H9 (cell line): Measurements from ENCODE around the gene CERS6. TPM values are rescaled to one million over a fixed set of nuclear protein-coding genes. Genes with fewer than 3 reads are reported as not detected.

Source experiments
- DNase-seq: peaks from one replicate; pipeline ENCODE4 v3.0.0-alpha.2; 2017
- H2AFZ ChIP-seq: one replicate; pipeline ENCODE4 v1.6.1; 2013; ENCODE audit warnings: mild to moderate bottlenecking, low read length, control low read depth, moderate library complexity
- H2AK5ac ChIP-seq: 2 replicates; pipeline ENCODE4 v1.6.1; 2013; ENCODE audit warnings: low read length, control low read depth, mixed read lengths; ENCODE audit not compliant: insufficient read length
- H2BK120ac ChIP-seq: one replicate; pipeline ENCODE4 v1.6.1; 2013; ENCODE audit warnings: low read depth, mild to moderate bottlenecking, low read length, control low read depth, inconsistent platforms; ENCODE audit not compliant: poor library complexity, severe bottlenecking
- H2BK12ac ChIP-seq: 2 replicates; pipeline ENCODE4 v1.6.1; 2013; ENCODE audit warnings: low read length, control low read depth, mixed read lengths, low read depth; ENCODE audit not compliant: insufficient read length
- H2BK15ac ChIP-seq: 2 replicates; pipeline ENCODE4 v1.6.1; 2013; ENCODE audit warnings: low read depth, low read length, control low read depth
- H2BK20ac ChIP-seq: one replicate; pipeline ENCODE4 v1.6.1; 2013; ENCODE audit warnings: low read depth, mild to moderate bottlenecking, low read length, control low read depth, inconsistent platforms; ENCODE audit not compliant: poor library complexity, severe bottlenecking
- H2BK5ac ChIP-seq: 2 replicates; pipeline ENCODE4 v1.6.1; 2013; ENCODE audit warnings: low read length, control low read depth, mixed read lengths; ENCODE audit not compliant: insufficient read length
- H3K14ac ChIP-seq: 2 replicates; pipeline ENCODE4 v1.6.1; 2013; ENCODE audit warnings: low read length, control low read depth; ENCODE audit not compliant: insufficient read depth
- H3K18ac ChIP-seq: 2 replicates; pipeline ENCODE4 v1.6.1; 2013; ENCODE audit warnings: low read depth, mild to moderate bottlenecking, mixed read lengths, low read length, control low read depth; ENCODE audit not compliant: insufficient read length
- H3K23ac ChIP-seq: 2 replicates; pipeline ENCODE4 v1.6.1; 2013; ENCODE audit warnings: low read length, control low read depth, mixed read lengths, low read depth; ENCODE audit not compliant: insufficient read length
- H3K23me2 ChIP-seq: 2 replicates; pipeline ENCODE4 v1.6.1; 2013; ENCODE audit warnings: low read depth, mild to moderate bottlenecking, mixed read lengths, low read length, control low read depth; ENCODE audit not compliant: insufficient read length, poor library complexity, severe bottlenecking
- H3K27ac ChIP-seq: 2 replicates; pipeline ENCODE4 v1.5.1; 2013; ENCODE audit warnings: low read length, control low read depth, mixed read lengths, low read depth; ENCODE audit not compliant: insufficient read length
- H3K27me3 ChIP-seq: 2 replicates; pipeline ENCODE4 v1.6.1; 2013; ENCODE audit warnings: low read length, control low read depth, inconsistent platforms; ENCODE audit not compliant: insufficient read depth
- H3K4ac ChIP-seq: 2 replicates; pipeline ENCODE4 v1.6.1; 2013; ENCODE audit warnings: low read depth, mild to moderate bottlenecking, control low read depth, inconsistent platforms, low read length, moderate library complexity
- H3K4me1 ChIP-seq: 2 replicates; pipeline ENCODE4 v1.6.1; 2013; ENCODE audit warnings: low read length, control low read depth, inconsistent platforms; ENCODE audit not compliant: insufficient read depth
- H3K4me2 ChIP-seq: 2 replicates; pipeline ENCODE4 v1.6.1; 2013; ENCODE audit warnings: low read length, control low read depth, mixed read lengths; ENCODE audit not compliant: insufficient read length, insufficient read depth
- H3K56ac ChIP-seq: 2 replicates; pipeline ENCODE4 v1.6.1; 2013; ENCODE audit warnings: low read depth, mild to moderate bottlenecking, mixed read lengths, low read length, control low read depth; ENCODE audit not compliant: insufficient read length
- H3K79me1 ChIP-seq: 2 replicates; pipeline ENCODE4 v1.6.1; 2013; ENCODE audit warnings: low read depth, mild to moderate bottlenecking, moderate library complexity, low read length, control low read depth, inconsistent platforms; ENCODE audit not compliant: insufficient read depth, poor library complexity, severe bottlenecking
- H3K79me2 ChIP-seq: 2 replicates; pipeline ENCODE4 v1.6.1; 2013; ENCODE audit warnings: low read length, control low read depth, inconsistent platforms; ENCODE audit not compliant: insufficient read depth
- H3K9ac ChIP-seq: 2 replicates; pipeline ENCODE4 v1.6.1; 2013; ENCODE audit warnings: low read length, control low read depth, mixed read lengths; ENCODE audit not compliant: insufficient read length; ENCODE audit errors: extremely low read depth
- H3K9me3 ChIP-seq: one replicate; pipeline ENCODE4 v1.6.1; 2013; ENCODE audit warnings: low read depth, low read length, inconsistent platforms; ENCODE audit not compliant: control insufficient read depth
- H3T11ph ChIP-seq: one replicate; pipeline ENCODE4 v1.6.1; 2013; ENCODE audit warnings: mild to moderate bottlenecking, low read length, control low read depth, inconsistent platforms
- H4K20me1 ChIP-seq: one replicate; pipeline ENCODE4 v1.6.1; 2013; ENCODE audit not compliant: control insufficient read depth, insufficient read length, insufficient read depth
- H4K5ac ChIP-seq: 2 replicates; pipeline ENCODE4 v1.6.1; 2013; ENCODE audit warnings: low read depth, mild to moderate bottlenecking, mixed read lengths, low read length, control low read depth; ENCODE audit not compliant: insufficient read length
- H4K8ac ChIP-seq: replicated peaks from 2 replicates; pipeline ENCODE4 v1.6.1; 2013; ENCODE audit warnings: low read length, control low read depth, mixed read lengths, low read depth; ENCODE audit not compliant: insufficient read length
- H4K91ac ChIP-seq: 2 replicates; pipeline ENCODE4 v1.6.1; 2013; ENCODE audit warnings: low read depth, mild to moderate bottlenecking, moderate library complexity, mixed read lengths, low read length, control low read depth; ENCODE audit not compliant: insufficient read length
- H3K27ac Mint-ChIP-seq, 3 experiments: 2 replicates in 2 of 3; 3 replicates in 1 of 3; pipeline ENCODE4 v1.8.0; 2020 to 2021; ENCODE audit warnings: mixed read lengths in 3 of 3, mild to moderate bottlenecking in 1 of 3, moderate library complexity in 1 of 3
- H3K27me3 Mint-ChIP-seq: 2 replicates; pipeline ENCODE4 v1.8.0; 2021; ENCODE audit warnings: low read depth, mild to moderate bottlenecking, moderate library complexity, mixed read lengths
- H3K36me3 Mint-ChIP-seq, 3 experiments: 2 replicates in 2 of 3; 3 replicates in 1 of 3; pipeline ENCODE4 v1.8.0; 2020 to 2021; ENCODE audit warnings: low read depth in 3 of 3, mixed read lengths in 3 of 3; ENCODE audit not compliant: insufficient read depth in 1 of 3
- H3K4me1 Mint-ChIP-seq, 2 experiments: 2 replicates each; pipeline ENCODE4 v1.8.0; 2020; ENCODE audit warnings: mixed read lengths in 2 of 2
- H3K4me3 Mint-ChIP-seq, 2 experiments: 2 replicates in 1 of 2; 3 replicates in 1 of 2; pipeline ENCODE4 v1.8.0; 2020 to 2021; ENCODE audit warnings: mild to moderate bottlenecking in 2 of 2, mixed read lengths in 2 of 2, moderate library complexity in 1 of 2
- H3K9me3 Mint-ChIP-seq, 2 experiments: 2 replicates in 1 of 2; 3 replicates in 1 of 2; pipeline ENCODE4 v1.8.0; 2020; ENCODE audit warnings: mild to moderate bottlenecking in 2 of 2, mixed read lengths in 2 of 2, moderate library complexity in 1 of 2
- WGBS: extraction: QIAGEN DNeasy Blood & Tissue Kit; methylation state at CpG from one replicate; pipeline ENCODE4 v1.1.7; 2013; ENCODE audit warnings: missing lambda C conversion rate, low lambda C conversion rate, mixed read lengths; ENCODE audit not compliant: insufficient read length; ENCODE audit errors: extremely low coverage; 5-methylcytosine and 5-hydroxymethylcytosine counted together
- total RNA-seq: library from RNA; stranded (reverse); gene quantifications from 2 replicates; pipeline ENCODE4 v1.2.1, GENCODE V29; 2021
- TF ChIP-seq, protein P1 (sequence below): fragments of 200-600 bp; sonication (generic); conservative IDR thresholded peaks from 3 replicates; pipeline ENCODE4 v1.8.0; 2021; ENCODE audit warnings: antibody characterized with exemption, mild to moderate bottlenecking

The CERS6 gene
- total RNA-seq, 1 experiment from 2014 or later: 17.7 TPM

DNA sequence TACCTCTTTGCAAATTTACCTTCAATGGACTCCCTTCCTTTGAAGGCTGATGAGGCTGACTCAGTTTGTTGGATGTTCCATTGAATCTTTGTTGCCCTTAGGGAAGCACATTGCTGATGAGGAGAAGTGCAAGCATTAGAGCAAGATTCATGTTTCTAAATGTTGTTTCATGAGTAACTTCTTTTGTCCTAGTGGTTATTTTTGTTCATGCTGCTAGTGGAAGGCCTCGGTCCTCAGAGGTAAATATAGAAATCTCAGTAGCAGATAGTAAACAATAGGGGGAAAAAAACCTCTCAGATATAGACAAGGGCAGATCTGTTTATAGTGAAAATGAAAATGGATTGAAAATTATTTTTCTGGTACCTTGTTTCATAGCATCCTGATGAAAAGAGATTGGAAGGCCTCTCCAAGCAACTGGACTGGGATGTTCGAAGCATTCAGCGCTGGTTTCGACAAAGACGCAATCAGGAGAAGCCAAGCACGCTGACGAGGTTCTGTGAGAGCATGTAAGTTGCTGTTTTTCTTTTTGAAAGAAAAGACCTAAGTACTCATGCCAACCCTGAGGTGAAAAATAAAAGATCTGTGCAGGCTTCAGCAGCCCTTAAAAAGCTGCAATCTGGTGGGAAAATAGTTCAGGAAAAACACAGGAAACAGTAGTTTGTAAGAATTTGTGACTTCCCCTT lies 104.9 kb downstream of the CERS6 start:
- H4K5ac ChIP-seq: no peak overlapping the region
- no peak overlapping the region for H3K14ac ChIP-seq
- H3K27me3 Mint-ChIP-seq: no peaks in the 10 kb centered on the region
- H3K23me2 ChIP-seq: no peaks in the 10 kb centered on the region
- no peak overlapping the region for H2AK5ac ChIP-seq
- H3K4me1 Mint-ChIP-seq: peaks cover 10 to 13% of the 10 kb centered on the region in 2 experiments
- peaks cover 10 to 26% (median 19%) of the 10 kb centered on the region in 3 experiments for H3K36me3 Mint-ChIP-seq
- no peak overlapping the region for H2BK120ac ChIP-seq
- H3K56ac ChIP-seq: no peak overlapping the region
- no peak overlapping the region for H3T11ph ChIP-seq
- no peaks in the 10 kb centered on the region for H4K20me1 ChIP-seq
- no peak overlapping the region for H3K27ac ChIP-seq
- H3K9me3 Mint-ChIP-seq: no peaks in the 10 kb centered on the region
- no peak overlapping the region for H2BK5ac ChIP-seq
- no peaks in the 10 kb centered on the region for H3K27me3 ChIP-seq
- H3K9ac ChIP-seq: no peak overlapping the region
- H3K18ac ChIP-seq: no peak overlapping the region
- H3K9me3 ChIP-seq: no peaks in the 10 kb centered on the region
- peaks cover 3% of the 10 kb centered on the region; the same call in 1 of the 2 replicates for H3K4me1 ChIP-seq
- no peak overlapping the region for H2AFZ ChIP-seq
- no peak overlapping the region for H3K4me3 Mint-ChIP-seq
- H4K91ac ChIP-seq: no peak overlapping the region
- no peak overlapping the region for H3K4ac ChIP-seq
- H3K79me2 ChIP-seq: no peaks in the 10 kb centered on the region
- WGBS: no CpG with 5 or more reads among the region's 7 CpGs
- H3K4me2 ChIP-seq: no peak overlapping the region
- no peak for DNase-seq
- TF ChIP-seq, protein P1, sequence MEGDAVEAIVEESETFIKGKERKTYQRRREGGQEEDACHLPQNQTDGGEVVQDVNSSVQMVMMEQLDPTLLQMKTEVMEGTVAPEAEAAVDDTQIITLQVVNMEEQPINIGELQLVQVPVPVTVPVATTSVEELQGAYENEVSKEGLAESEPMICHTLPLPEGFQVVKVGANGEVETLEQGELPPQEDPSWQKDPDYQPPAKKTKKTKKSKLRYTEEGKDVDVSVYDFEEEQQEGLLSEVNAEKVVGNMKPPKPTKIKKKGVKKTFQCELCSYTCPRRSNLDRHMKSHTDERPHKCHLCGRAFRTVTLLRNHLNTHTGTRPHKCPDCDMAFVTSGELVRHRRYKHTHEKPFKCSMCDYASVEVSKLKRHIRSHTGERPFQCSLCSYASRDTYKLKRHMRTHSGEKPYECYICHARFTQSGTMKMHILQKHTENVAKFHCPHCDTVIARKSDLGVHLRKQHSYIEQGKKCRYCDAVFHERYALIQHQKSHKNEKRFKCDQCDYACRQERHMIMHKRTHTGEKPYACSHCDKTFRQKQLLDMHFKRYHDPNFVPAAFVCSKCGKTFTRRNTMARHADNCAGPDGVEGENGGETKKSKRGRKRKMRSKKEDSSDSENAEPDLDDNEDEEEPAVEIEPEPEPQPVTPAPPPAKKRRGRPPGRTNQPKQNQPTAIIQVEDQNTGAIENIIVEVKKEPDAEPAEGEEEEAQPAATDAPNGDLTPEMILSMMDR: no peak
- H4K8ac ChIP-seq: no peak overlapping the region
- no peak overlapping the region for H3K23ac ChIP-seq
- no peak overlapping the region for H2BK12ac ChIP-seq
- 0 out of 7 replicates have a peak overlapping the region, but pooled peaks of 1 of the 3 experiments have one; percentile 35 for H3K27ac Mint-ChIP-seq
- no peak overlapping the region for H2BK15ac ChIP-seq
- no peak overlapping the region for H2BK20ac ChIP-seq
- H3K79me1 ChIP-seq: no peaks in the 10 kb centered on the region
